ENCODE results near the gene RPAIN.

The RPAIN gene

GRCh38 chr17:5446786-5447185 lies 26.8 kb downstream of the RPAIN start:
- WGBS (ENCODE audit: insufficient coverage): 100% methylated on average over 4 of the region's 8 CpGs
- CTCF ChIA-PET: no interaction called here
- POLR2A ChIA-PET: no interaction called here

GRCh38 chr17:5464717-5465507 lies 44.9 kb downstream of the RPAIN start:
- Histone ChIP-seq H3K4me3 (ENCODE audit: control insufficient read depth in 1 of 7, extremely low read depth in 1 of 7, insufficient read depth in 4 of 7, low read depth in 2 of 7, low read length in 6 of 7) (no peak overlapping the region), H3K27ac (ENCODE audit: insufficient read depth in 1 of 2, low read depth in 1 of 2, low read length in 2 of 2, poor library complexity in 1 of 2, severe bottlenecking in 2 of 2) (no peak overlapping the region), H3K9me3 (ENCODE audit: control extremely low read depth in 1 of 5, control insufficient read depth in 4 of 5, insufficient read depth in 2 of 5, low read depth in 1 of 5, low read length in 4 of 5) (no peaks in the 10 kb centered on the region), H3K4me1 (ENCODE audit: control extremely low read depth in 1 of 4, control insufficient read depth in 4 of 4, insufficient read depth in 4 of 4, low read length in 3 of 4) (peaks cover 4 to 21% (median 16%) of the 10 kb centered on the region in 4 experiments), H3K36me3 (ENCODE audit: control insufficient read depth in 4 of 4, insufficient read depth in 4 of 4, low read length in 3 of 4) (peaks cover 7 to 17% (median 16%) of the 10 kb centered on the region in 4 experiments), H3K27me3 (replicated peaks in 2 of 5; ENCODE audit: control insufficient read depth in 4 of 5, insufficient read depth in 5 of 5, low read length in 4 of 5) (no peaks in the 10 kb centered on the region)
- WGBS (ENCODE audit: insufficient coverage): 95% methylated on average over 9 of the region's 10 CpGs
- CTCF ChIA-PET: no interaction called here
- POLR2A ChIA-PET: no interaction called here
- DNase-seq: no peak

More at GRCh38 chr17:5446786-5447185, 26.8 kb downstream of the RPAIN start:
- no peak for DNase-seq
- no peaks in the 10 kb centered on the region for H3K9me3 ChIP-seq (ENCODE audit: control extremely low read depth in 1 of 5, control insufficient read depth in 4 of 5, insufficient read depth in 2 of 5, low read depth in 1 of 5, low read length in 4 of 5)
- no peaks in the 10 kb centered on the region for H3K27me3 ChIP-seq (replicated peaks in 2 of 5; ENCODE audit: control insufficient read depth in 4 of 5, insufficient read depth in 5 of 5, low read length in 4 of 5)
- H3K27ac ChIP-seq (ENCODE audit: insufficient read depth in 1 of 2, low read depth in 1 of 2, low read length in 2 of 2, poor library complexity in 1 of 2, severe bottlenecking in 2 of 2): no peak overlapping the region
- H3K36me3 ChIP-seq (ENCODE audit: control insufficient read depth in 4 of 4, insufficient read depth in 4 of 4, low read length in 3 of 4): peaks cover 21 to 77% (median 62%) of the 10 kb centered on the region in 4 experiments
- no peak overlapping the region for H3K4me3 ChIP-seq (ENCODE audit: control insufficient read depth in 1 of 7, extremely low read depth in 1 of 7, insufficient read depth in 4 of 7, low read depth in 2 of 7, low read length in 6 of 7)
- no peaks in the 10 kb centered on the region for H3K4me1 ChIP-seq (ENCODE audit: control extremely low read depth in 1 of 4, control insufficient read depth in 4 of 4, insufficient read depth in 4 of 4, low read length in 3 of 4)

GRCh38 chr17:5466295-5466694 lies 46.3 kb downstream of the RPAIN start:
- Histone ChIP-seq H3K36me3 (ENCODE audit: control insufficient read depth in 4 of 4, insufficient read depth in 4 of 4, low read length in 3 of 4) (peaks cover 3 to 11% (median 6%) of the 10 kb centered on the region in 4 experiments), H3K4me1 (ENCODE audit: control extremely low read depth in 1 of 4, control insufficient read depth in 4 of 4, insufficient read depth in 4 of 4, low read length in 3 of 4) (peaks cover 4 to 21% (median 16%) of the 10 kb centered on the region in 4 experiments), H3K4me3 (ENCODE audit: control insufficient read depth in 1 of 7, extremely low read depth in 1 of 7, insufficient read depth in 4 of 7, low read depth in 2 of 7, low read length in 6 of 7) (no peak overlapping the region), H3K9me3 (ENCODE audit: control extremely low read depth in 1 of 5, control insufficient read depth in 4 of 5, insufficient read depth in 2 of 5, low read depth in 1 of 5, low read length in 4 of 5) (no peaks in the 10 kb centered on the region), H3K27ac (ENCODE audit: insufficient read depth in 1 of 2, low read depth in 1 of 2, low read length in 2 of 2, poor library complexity in 1 of 2, severe bottlenecking in 2 of 2) (no peak overlapping the region), H3K27me3 (replicated peaks in 2 of 5; ENCODE audit: control insufficient read depth in 4 of 5, insufficient read depth in 5 of 5, low read length in 4 of 5) (no peaks in the 10 kb centered on the region)
- no peak for DNase-seq
- CTCF ChIA-PET: no interaction called here
- 100% methylated on average over 1 of the region's 4 CpGs for WGBS (ENCODE audit: insufficient coverage)
- POLR2A ChIA-PET: interaction anchor here (0.6 kb wide), 1 partner anchor 185 kb away, joined by 4 read pairs; no protein-coding TSS in a partner anchor

GRCh38 chr17:5467416-5467815 lies 47.4 kb downstream of the RPAIN start:
- 22% methylated on average over 6 of the region's 8 CpGs for WGBS (ENCODE audit: insufficient coverage)
- no peak for DNase-seq
- H3K27ac ChIP-seq (ENCODE audit: insufficient read depth in 1 of 2, low read depth in 1 of 2, low read length in 2 of 2, poor library complexity in 1 of 2, severe bottlenecking in 2 of 2): peak overlapping the region in 1 of 2 experiments; percentile 69
- H3K36me3 ChIP-seq (ENCODE audit: control insufficient read depth in 4 of 4, insufficient read depth in 4 of 4, low read length in 3 of 4): peaks cover 1 to 11% (median 2%) of the 10 kb centered on the region in 4 experiments
- H3K4me1 ChIP-seq (ENCODE audit: control extremely low read depth in 1 of 4, control insufficient read depth in 4 of 4, insufficient read depth in 4 of 4, low read length in 3 of 4): peaks cover 4 to 21% (median 16%) of the 10 kb centered on the region in 4 experiments
- peak overlapping the region in 6 of 7 experiments; percentile 82 to 96 (median 89) for H3K4me3 ChIP-seq (ENCODE audit: control insufficient read depth in 1 of 7, extremely low read depth in 1 of 7, insufficient read depth in 4 of 7, low read depth in 2 of 7, low read length in 6 of 7)
- no peaks in the 10 kb centered on the region for H3K9me3 ChIP-seq (ENCODE audit: control extremely low read depth in 1 of 5, control insufficient read depth in 4 of 5, insufficient read depth in 2 of 5, low read depth in 1 of 5, low read length in 4 of 5)
- ChIA-PET POLR2A (no interaction called here), CTCF (no interaction called here)
- no peaks in the 10 kb centered on the region for H3K27me3 ChIP-seq (replicated peaks in 2 of 5; ENCODE audit: control insufficient read depth in 4 of 5, insufficient read depth in 5 of 5, low read length in 4 of 5)

- POLR2A ChIA-PET: interaction anchor here (1.5 kb wide), 1 partner anchor 17 kb away, joined by 9 read pairs; the partner anchor contains the start of genes DERL2 and MIS12
- peak overlapping the region in 1 of 2 experiments; percentile 69 for H3K27ac ChIP-seq (ENCODE audit: insufficient read depth in 1 of 2, low read depth in 1 of 2, low read length in 2 of 2, poor library complexity in 1 of 2, severe bottlenecking in 2 of 2)
- H3K4me3 ChIP-seq (ENCODE audit: control insufficient read depth in 1 of 7, extremely low read depth in 1 of 7, insufficient read depth in 4 of 7, low read depth in 2 of 7, low read length in 6 of 7): peak overlapping the region; percentile 82 to 96 (median 86)
- peaks cover 4 to 21% (median 16%) of the 10 kb centered on the region in 4 experiments for H3K4me1 ChIP-seq (ENCODE audit: control extremely low read depth in 1 of 4, control insufficient read depth in 4 of 4, insufficient read depth in 4 of 4, low read length in 3 of 4)
- no peak for DNase-seq
- WGBS (ENCODE audit: insufficient coverage): under 1% methylated on average over 17 of the region's 17 CpGs
- CTCF ChIA-PET: no interaction called here
- no peaks in the 10 kb centered on the region for H3K9me3 ChIP-seq (ENCODE audit: control extremely low read depth in 1 of 5, control insufficient read depth in 4 of 5, insufficient read depth in 2 of 5, low read depth in 1 of 5, low read length in 4 of 5)
- peaks cover 0 to 13% (median 2%) of the 10 kb centered on the region in 4 experiments for H3K36me3 ChIP-seq (ENCODE audit: control insufficient read depth in 4 of 4, insufficient read depth in 4 of 4, low read length in 3 of 4)
- no peaks in the 10 kb centered on the region for H3K27me3 ChIP-seq (replicated peaks in 2 of 5; ENCODE audit: control insufficient read depth in 4 of 5, insufficient read depth in 5 of 5, low read length in 4 of 5)
Observed at GRCh38 chr17:5468075-5468473, 48.1 kb downstream of the RPAIN start.

- Histone ChIP-seq H3K27me3 (replicated peaks in 2 of 5; ENCODE audit: control insufficient read depth in 4 of 5, insufficient read depth in 5 of 5, low read length in 4 of 5) (no peaks in the 10 kb centered on the region), H3K4me1 (ENCODE audit: control extremely low read depth in 1 of 4, control insufficient read depth in 4 of 4, insufficient read depth in 4 of 4, low read length in 3 of 4) (peaks cover 1 to 7% (median 4%) of the 10 kb centered on the region in 4 experiments), H3K9me3 (ENCODE audit: control extremely low read depth in 1 of 5, control insufficient read depth in 4 of 5, insufficient read depth in 2 of 5, low read depth in 1 of 5, low read length in 4 of 5) (no peaks in the 10 kb centered on the region), H3K36me3 (ENCODE audit: control insufficient read depth in 4 of 4, insufficient read depth in 4 of 4, low read length in 3 of 4) (peaks cover 7 to 38% (median 28%) of the 10 kb centered on the region in 4 experiments), H3K27ac (ENCODE audit: insufficient read depth in 1 of 2, low read depth in 1 of 2, low read length in 2 of 2, poor library complexity in 1 of 2, severe bottlenecking in 2 of 2) (no peak overlapping the region), H3K4me3 (ENCODE audit: control insufficient read depth in 1 of 7, extremely low read depth in 1 of 7, insufficient read depth in 4 of 7, low read depth in 2 of 7, low read length in 6 of 7) (no peak overlapping the region)
- ChIA-PET CTCF (interaction anchor here (0.6 kb wide), 1 partner anchor 79 kb away, joined by 3 read pairs; no protein-coding TSS in a partner anchor), POLR2A (interaction anchor here (0.5 kb wide), 1 partner anchor 12 kb away, joined by 3 read pairs; no protein-coding TSS in a partner anchor)
- 89% methylated on average over 1 of the region's 3 CpGs for WGBS (ENCODE audit: insufficient coverage)
- DNase-seq: no peak
Observed at GRCh38 chr17:5472511-5472910, 52.5 kb downstream of the RPAIN start.

GRCh38 chr17:5473906-5474305 lies 53.9 kb downstream of the RPAIN start:
- Histone ChIP-seq H3K4me1 (ENCODE audit: control extremely low read depth in 1 of 4, control insufficient read depth in 4 of 4, insufficient read depth in 4 of 4, low read length in 3 of 4) (no peaks in the 10 kb centered on the region), H3K27ac (ENCODE audit: insufficient read depth in 1 of 2, low read depth in 1 of 2, low read length in 2 of 2, poor library complexity in 1 of 2, severe bottlenecking in 2 of 2) (no peak overlapping the region), H3K9me3 (ENCODE audit: control extremely low read depth in 1 of 5, control insufficient read depth in 4 of 5, insufficient read depth in 2 of 5, low read depth in 1 of 5, low read length in 4 of 5) (peaks cover 0 to 7% (median 3%) of the 10 kb centered on the region in 5 experiments), H3K27me3 (replicated peaks in 2 of 5; ENCODE audit: control insufficient read depth in 4 of 5, insufficient read depth in 5 of 5, low read length in 4 of 5) (no peaks in the 10 kb centered on the region), H3K4me3 (ENCODE audit: control insufficient read depth in 1 of 7, extremely low read depth in 1 of 7, insufficient read depth in 4 of 7, low read depth in 2 of 7, low read length in 6 of 7) (no peak overlapping the region), H3K36me3 (ENCODE audit: control insufficient read depth in 4 of 4, insufficient read depth in 4 of 4, low read length in 3 of 4) (peaks cover 18 to 51% (median 41%) of the 10 kb centered on the region in 4 experiments)
- WGBS (ENCODE audit: insufficient coverage): 92% methylated on average over 2 of the region's 2 CpGs
- DNase-seq: no peak
- POLR2A ChIA-PET: no interaction called here
- CTCF ChIA-PET: interaction anchor here (1.3 kb wide), 1 partner anchor 26 kb away, joined by 4 read pairs; no protein-coding TSS in a partner anchor
